ENCODE data around the gene CDCA8. TPM values are rescaled to one million over a fixed set of nuclear protein-coding genes. Genes with fewer than 3 reads are reported as not detected.

The CDCA8 gene
- total RNA-seq, 1 donor from 2014 or later = 5.5 TPM

- no peak overlapping the region for H3K27ac Mint-ChIP-seq (ENCODE audit: unreplicated experiment)
- no peaks in the 10 kb centered on the region for H3K9me3 Mint-ChIP-seq (ENCODE audit: unreplicated experiment)
- peaks cover 24% of the 10 kb centered on the region for H3K27me3 ChIP-seq (ENCODE audit: insufficient read depth, low read length)
- H3K4me3 Mint-ChIP-seq (ENCODE audit: unreplicated experiment) = no peak overlapping the region
- no peaks in the 10 kb centered on the region for H3K79me2 ChIP-seq (ENCODE audit: insufficient read depth, low read length)
- no peaks in the 10 kb centered on the region for H3K36me3 ChIP-seq (ENCODE audit: insufficient read depth, low read length)
- H3K4me2 ChIP-seq (ENCODE audit: low read length) = no peak overlapping the region
- peaks cover 3% of the 10 kb centered on the region for H3K4me1 Mint-ChIP-seq (ENCODE audit: low read depth, unreplicated experiment)
- H3K4me3 ChIP-seq (ENCODE audit: insufficient read depth, low read depth, low read length) = no peak overlapping the region
- no peak overlapping the region for H3K27ac ChIP-seq (ENCODE audit: low read depth, low read length)
- peaks cover 84% of the 10 kb centered on the region for H3K27me3 Mint-ChIP-seq (ENCODE audit: low read depth, unreplicated experiment)
- no peaks in the 10 kb centered on the region for H3K4me1 ChIP-seq (ENCODE audit: insufficient read depth, low read length)
- H3K9me3 ChIP-seq (ENCODE audit: insufficient read depth, low read depth, low read length) = no peaks in the 10 kb centered on the region
- FAIRE-seq (no peak), DNase-seq (ENCODE audit: low read depth) (no peak)
- no peak overlapping the region for H3K9ac ChIP-seq (ENCODE audit: low read length)
- H2AFZ ChIP-seq (ENCODE audit: low read depth, low read length) = no peak overlapping the region
- no peaks in the 10 kb centered on the region for H4K20me1 ChIP-seq (ENCODE audit: insufficient read depth, low read length)
- H3K36me3 Mint-ChIP-seq (ENCODE audit: low read depth, unreplicated experiment) = peaks cover 2% of the 10 kb centered on the region
- TF ChIP-seq EZH2 (IDR thresholded peaks at IDR 0.05; ENCODE audit: insufficient read depth, low read length) (no peak), CTCF (IDR thresholded peaks at IDR 0.05; ENCODE audit: insufficient read depth, low read depth, low read length) (no peak)
Observed at GRCh38 chr1:37728416-37728815, 36.1 kb downstream of the CDCA8 start.

- Mint-ChIP-seq H3K27ac (ENCODE audit: unreplicated experiment) (no peak overlapping the region), H3K4me3 (ENCODE audit: unreplicated experiment) (no peak overlapping the region), H3K36me3 (ENCODE audit: low read depth, unreplicated experiment) (no peaks in the 10 kb centered on the region), H3K4me1 (ENCODE audit: low read depth, unreplicated experiment) (peaks cover 3% of the 10 kb centered on the region), H3K27me3 (ENCODE audit: low read depth, unreplicated experiment) (peaks cover 82% of the 10 kb centered on the region), H3K9me3 (ENCODE audit: unreplicated experiment) (no peaks in the 10 kb centered on the region)
- Histone ChIP-seq H2AFZ (ENCODE audit: low read depth, low read length) (no peak overlapping the region), H3K9me3 (ENCODE audit: insufficient read depth, low read depth, low read length) (no peaks in the 10 kb centered on the region), H3K79me2 (ENCODE audit: insufficient read depth, low read length) (no peaks in the 10 kb centered on the region), H4K20me1 (ENCODE audit: insufficient read depth, low read length) (no peaks in the 10 kb centered on the region), H3K36me3 (ENCODE audit: insufficient read depth, low read length) (no peaks in the 10 kb centered on the region), H3K9ac (ENCODE audit: low read length) (no peak overlapping the region), H3K4me1 (ENCODE audit: insufficient read depth, low read length) (no peaks in the 10 kb centered on the region), H3K4me3 (ENCODE audit: insufficient read depth, low read depth, low read length) (no peak overlapping the region), H3K27ac (ENCODE audit: low read depth, low read length) (no peak overlapping the region), H3K4me2 (ENCODE audit: low read length) (no peak overlapping the region), H3K27me3 (ENCODE audit: insufficient read depth, low read length) (peaks cover 31% of the 10 kb centered on the region)
- no peak for TF ChIP-seq EZH2 (IDR thresholded peaks at IDR 0.05; ENCODE audit: insufficient read depth, low read length)
- TF ChIP-seq CTCF (IDR thresholded peaks at IDR 0.05; ENCODE audit: insufficient read depth, low read depth, low read length) = no peak
- DNase-seq (ENCODE audit: low read depth) (no peak), FAIRE-seq (no peak)
Observed at GRCh38 chr1:37730376-37730775, 38.1 kb downstream of the CDCA8 start.

- H3K27me3 Mint-ChIP-seq (ENCODE audit: low read depth, unreplicated experiment) = peaks cover 78% of the 10 kb centered on the region
- no peak overlapping the region for H3K4me3 Mint-ChIP-seq (ENCODE audit: unreplicated experiment)
- H3K4me1 Mint-ChIP-seq (ENCODE audit: low read depth, unreplicated experiment) = peaks cover 3% of the 10 kb centered on the region
Observed at GRCh38 chr1:37731312-37732019, 39.1 kb downstream of the CDCA8 start.

More at GRCh38 chr1:37731312-37732019, 39.1 kb downstream of the CDCA8 start:
- Histone ChIP-seq H3K79me2 (ENCODE audit: insufficient read depth, low read length) (no peaks in the 10 kb centered on the region), H3K9me3 (ENCODE audit: insufficient read depth, low read depth, low read length) (no peaks in the 10 kb centered on the region), H3K4me1 (ENCODE audit: insufficient read depth, low read length) (no peaks in the 10 kb centered on the region), H3K36me3 (ENCODE audit: insufficient read depth, low read length) (no peaks in the 10 kb centered on the region), H2AFZ (ENCODE audit: low read depth, low read length) (no peak overlapping the region), H3K27me3 (ENCODE audit: insufficient read depth, low read length) (peaks cover 26% of the 10 kb centered on the region), H3K4me2 (ENCODE audit: low read length) (no peak overlapping the region), H4K20me1 (ENCODE audit: insufficient read depth, low read length) (no peaks in the 10 kb centered on the region), H3K9ac (ENCODE audit: low read length) (no peak overlapping the region), H3K4me3 (ENCODE audit: insufficient read depth, low read depth, low read length) (no peak overlapping the region), H3K27ac (ENCODE audit: low read depth, low read length) (no peak overlapping the region)
- no peak overlapping the region for H3K27ac Mint-ChIP-seq (ENCODE audit: unreplicated experiment)
- H3K36me3 Mint-ChIP-seq (ENCODE audit: low read depth, unreplicated experiment) = no peaks in the 10 kb centered on the region
- no peak for DNase-seq (ENCODE audit: low read depth)
- H3K9me3 Mint-ChIP-seq (ENCODE audit: unreplicated experiment) = no peaks in the 10 kb centered on the region
- no peak for FAIRE-seq
- no peak for TF ChIP-seq CTCF (IDR thresholded peaks at IDR 0.05; ENCODE audit: insufficient read depth, low read depth, low read length)
- no peak for TF ChIP-seq EZH2 (IDR thresholded peaks at IDR 0.05; ENCODE audit: insufficient read depth, low read length)

All from astrocyte (in vitro differentiated cells and primary cell).